ENCODE data around the gene RPL34. TPM values are rescaled to one million over a fixed set of nuclear protein-coding genes. Genes with fewer than 3 reads are reported as not detected.
A peak's percentile ranks its signal among the peaks of the same experiment; 100 is the strongest.

Gene RPL34
- polyA plus RNA-seq, 1 of the 3 experiments (the other 2 are of a cell fraction) = 2,955 TPM

DNA sequence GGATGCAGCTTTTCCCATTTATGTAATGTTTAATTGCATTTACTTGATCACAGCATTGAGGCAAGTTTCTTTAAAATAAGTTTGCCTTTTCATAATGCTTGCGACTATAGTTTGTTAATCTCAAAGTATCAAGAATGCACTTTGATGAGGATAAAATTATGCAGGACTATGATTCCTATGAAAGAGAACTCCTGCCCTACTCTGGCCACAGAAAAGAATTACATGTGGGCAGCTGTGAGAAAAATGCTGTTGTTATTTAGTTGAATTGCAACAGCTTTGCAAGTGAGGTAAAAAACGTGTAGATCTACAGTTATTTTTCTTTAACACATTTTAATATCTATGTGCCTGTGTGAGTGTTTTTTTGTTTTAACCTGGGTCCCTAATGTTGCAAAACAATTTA lies 17.5 kb downstream of the RPL34 start (continued):
- TF ChIP-seq, protein P1, sequence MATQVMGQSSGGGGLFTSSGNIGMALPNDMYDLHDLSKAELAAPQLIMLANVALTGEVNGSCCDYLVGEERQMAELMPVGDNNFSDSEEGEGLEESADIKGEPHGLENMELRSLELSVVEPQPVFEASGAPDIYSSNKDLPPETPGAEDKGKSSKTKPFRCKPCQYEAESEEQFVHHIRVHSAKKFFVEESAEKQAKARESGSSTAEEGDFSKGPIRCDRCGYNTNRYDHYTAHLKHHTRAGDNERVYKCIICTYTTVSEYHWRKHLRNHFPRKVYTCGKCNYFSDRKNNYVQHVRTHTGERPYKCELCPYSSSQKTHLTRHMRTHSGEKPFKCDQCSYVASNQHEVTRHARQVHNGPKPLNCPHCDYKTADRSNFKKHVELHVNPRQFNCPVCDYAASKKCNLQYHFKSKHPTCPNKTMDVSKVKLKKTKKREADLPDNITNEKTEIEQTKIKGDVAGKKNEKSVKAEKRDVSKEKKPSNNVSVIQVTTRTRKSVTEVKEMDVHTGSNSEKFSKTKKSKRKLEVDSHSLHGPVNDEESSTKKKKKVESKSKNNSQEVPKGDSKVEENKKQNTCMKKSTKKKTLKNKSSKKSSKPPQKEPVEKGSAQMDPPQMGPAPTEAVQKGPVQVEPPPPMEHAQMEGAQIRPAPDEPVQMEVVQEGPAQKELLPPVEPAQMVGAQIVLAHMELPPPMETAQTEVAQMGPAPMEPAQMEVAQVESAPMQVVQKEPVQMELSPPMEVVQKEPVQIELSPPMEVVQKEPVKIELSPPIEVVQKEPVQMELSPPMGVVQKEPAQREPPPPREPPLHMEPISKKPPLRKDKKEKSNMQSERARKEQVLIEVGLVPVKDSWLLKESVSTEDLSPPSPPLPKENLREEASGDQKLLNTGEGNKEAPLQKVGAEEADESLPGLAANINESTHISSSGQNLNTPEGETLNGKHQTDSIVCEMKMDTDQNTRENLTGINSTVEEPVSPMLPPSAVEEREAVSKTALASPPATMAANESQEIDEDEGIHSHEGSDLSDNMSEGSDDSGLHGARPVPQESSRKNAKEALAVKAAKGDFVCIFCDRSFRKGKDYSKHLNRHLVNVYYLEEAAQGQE (IDR thresholded peaks at IDR 0.05; ENCODE audit: low read depth, low read length) = no peak
- no peak for TF ChIP-seq YY1 (IDR thresholded peaks at IDR 0.05; ENCODE audit: low read depth)
- TF ChIP-seq NFIC (IDR thresholded peaks at IDR 0.05; ENCODE audit: borderline replicate concordance) = no peak

DNA sequence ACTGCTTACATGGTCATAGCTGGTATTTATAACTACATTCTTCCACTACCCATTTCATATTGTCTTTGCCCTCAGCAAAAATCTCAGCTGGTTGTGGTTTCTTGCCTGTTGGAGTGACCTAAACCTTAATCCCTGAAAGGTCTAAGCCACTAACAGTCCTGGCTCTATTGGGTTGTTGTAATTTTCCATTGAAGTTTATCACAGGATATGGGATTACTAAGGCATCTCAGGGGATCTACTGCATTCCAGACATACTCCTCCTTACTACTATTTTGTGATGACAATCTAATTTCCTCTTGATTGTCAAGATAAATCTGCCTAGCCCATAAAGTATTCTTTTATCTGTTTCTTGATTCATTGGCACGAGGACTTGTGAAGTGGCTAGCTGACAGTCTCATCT lies 23.9 kb downstream of the RPL34 start:
- no peaks in the 10 kb centered on the region for H4K20me1 ChIP-seq (ENCODE audit: insufficient read depth)
- H3K27me3 ChIP-seq (ENCODE audit: insufficient read depth) = no peaks in the 10 kb centered on the region
- H3K9me3 ChIP-seq = no peaks in the 10 kb centered on the region
- H3K4me1 ChIP-seq (ENCODE audit: control insufficient read depth in 1 of 2, insufficient read depth in 2 of 2, low read depth in 1 of 2, low read length in 1 of 2) = peaks cover 4 to 15% of the 10 kb centered on the region in 2 experiments; a peak in 3 of 4 replicates
- H2AFZ ChIP-seq (ENCODE audit: low read depth) = no peak overlapping the region
- 24% methylated on average over 1 of the region's 1 CpG for WGBS (ENCODE audit: low lambda C conversion rate)
- H3K79me2 ChIP-seq (ENCODE audit: insufficient read depth) = no peaks in the 10 kb centered on the region
- POLR2A ChIA-PET = no interaction called here
- H3K4me2 ChIP-seq = no peak overlapping the region
- no peaks in the 10 kb centered on the region for H3K36me3 ChIP-seq (replicated peaks in 1 of 2; ENCODE audit: control insufficient read depth in 1 of 2, insufficient read depth in 2 of 2, low read length in 1 of 2)
- peak overlapping the region in 1 of 2 experiments; percentile 12; a peak in 2 of 4 replicates for H3K27ac ChIP-seq (ENCODE audit: low read depth in 2 of 2, low read length in 1 of 2)
- peak; percentile 37; the same call in 1 of the 2 replicates for TF ChIP-seq TEAD4 (IDR thresholded peaks at IDR 0.05; ENCODE audit: borderline replicate concordance, insufficient read depth)
- TF ChIP-seq, protein P2, sequence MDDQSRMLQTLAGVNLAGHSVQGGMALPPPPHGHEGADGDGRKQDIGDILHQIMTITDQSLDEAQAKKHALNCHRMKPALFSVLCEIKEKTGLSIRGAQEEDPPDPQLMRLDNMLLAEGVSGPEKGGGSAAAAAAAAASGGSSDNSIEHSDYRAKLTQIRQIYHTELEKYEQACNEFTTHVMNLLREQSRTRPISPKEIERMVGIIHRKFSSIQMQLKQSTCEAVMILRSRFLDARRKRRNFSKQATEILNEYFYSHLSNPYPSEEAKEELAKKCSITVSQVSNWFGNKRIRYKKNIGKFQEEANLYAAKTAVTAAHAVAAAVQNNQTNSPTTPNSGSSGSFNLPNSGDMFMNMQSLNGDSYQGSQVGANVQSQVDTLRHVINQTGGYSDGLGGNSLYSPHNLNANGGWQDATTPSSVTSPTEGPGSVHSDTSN (IDR thresholded peaks at IDR 0.05) = peak; percentile 70
- no peak for TF ChIP-seq GABPA (IDR thresholded peaks at IDR 0.05; ENCODE audit: low read depth)
- TF ChIP-seq JUND (IDR thresholded peaks at IDR 0.05) = peak; percentile 49
- peak in 1 of 2 experiments; percentile 42; a peak in 1 of 4 replicates for TF ChIP-seq EP300 (IDR thresholded peaks at IDR 0.05; ENCODE audit: borderline replicate concordance in 1 of 2, low read depth in 1 of 2, low read length in 1 of 2)
- TF ChIP-seq TCF12 (IDR thresholded peaks at IDR 0.05) = peak; percentile 35
- H3K4me3 ChIP-seq (ENCODE audit: low read depth in 2 of 2, low read length in 1 of 2) = no peak overlapping the region
- peaks cover 19% of the 10 kb centered on the region for H3F3A ChIP-seq (replicated peaks; ENCODE audit: insufficient read depth)
- no peak overlapping the region for H3K9ac ChIP-seq
- no peak for DNase-seq
- CTCF ChIA-PET = no interaction called here
- H3K9me2 ChIP-seq = no peaks in the 10 kb centered on the region

DNA sequence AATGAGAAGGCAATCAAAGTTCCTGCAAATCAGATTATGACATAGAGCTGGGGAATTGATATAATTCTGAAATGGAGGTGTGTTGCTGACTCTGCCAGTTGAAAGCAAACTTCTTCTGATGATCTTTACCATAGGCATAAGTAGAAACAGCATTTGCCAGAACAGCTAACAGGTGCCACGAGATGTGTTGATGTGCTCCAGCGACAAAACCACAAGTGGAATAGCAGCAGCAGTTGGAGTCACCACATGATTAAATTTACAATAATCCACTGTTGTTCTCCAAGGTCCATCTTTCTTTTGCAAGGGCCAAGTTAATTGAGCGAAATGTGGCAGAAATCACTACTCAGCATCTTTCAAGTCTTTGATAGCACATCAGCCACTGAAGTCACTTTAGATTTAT lies 26.3 kb downstream of the RPL34 start:
- Histone ChIP-seq H2AFZ (ENCODE audit: low read depth) (no peak overlapping the region), H3K4me1 (ENCODE audit: control insufficient read depth in 1 of 2, insufficient read depth in 2 of 2, low read depth in 1 of 2, low read length in 1 of 2) (peaks cover 4 to 21% of the 10 kb centered on the region in 2 experiments), H3K27me3 (ENCODE audit: insufficient read depth) (no peaks in the 10 kb centered on the region), H4K20me1 (ENCODE audit: insufficient read depth) (no peaks in the 10 kb centered on the region), H3K27ac (ENCODE audit: low read depth in 2 of 2, low read length in 1 of 2) (no peak overlapping the region), H3K4me3 (ENCODE audit: low read depth in 2 of 2, low read length in 1 of 2) (no peak overlapping the region), H3K36me3 (replicated peaks in 1 of 2; ENCODE audit: control insufficient read depth in 1 of 2, insufficient read depth in 2 of 2, low read length in 1 of 2) (no peaks in the 10 kb centered on the region), H3K79me2 (ENCODE audit: insufficient read depth) (peaks cover 13% of the 10 kb centered on the region), H3K9me3 (no peaks in the 10 kb centered on the region), H3F3A (replicated peaks; ENCODE audit: insufficient read depth) (peaks cover 30% of the 10 kb centered on the region), H3K9me2 (no peaks in the 10 kb centered on the region), H3K4me2 (no peak overlapping the region), H3K9ac (no peak overlapping the region)
- TF ChIP-seq SIN3A (IDR thresholded peaks at IDR 0.05; ENCODE audit: borderline replicate concordance, low read depth, low read length) = no peak
- TF ChIP-seq, protein P3, sequence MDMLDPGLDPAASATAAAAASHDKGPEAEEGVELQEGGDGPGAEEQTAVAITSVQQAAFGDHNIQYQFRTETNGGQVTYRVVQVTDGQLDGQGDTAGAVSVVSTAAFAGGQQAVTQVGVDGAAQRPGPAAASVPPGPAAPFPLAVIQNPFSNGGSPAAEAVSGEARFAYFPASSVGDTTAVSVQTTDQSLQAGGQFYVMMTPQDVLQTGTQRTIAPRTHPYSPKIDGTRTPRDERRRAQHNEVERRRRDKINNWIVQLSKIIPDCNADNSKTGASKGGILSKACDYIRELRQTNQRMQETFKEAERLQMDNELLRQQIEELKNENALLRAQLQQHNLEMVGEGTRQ (IDR thresholded peaks at IDR 0.05; ENCODE audit: borderline replicate concordance, low read depth, low read length) = no peak
- TF ChIP-seq GABPA (IDR thresholded peaks at IDR 0.05; ENCODE audit: low read depth) = no peak
- no peak for TF ChIP-seq NFIC (IDR thresholded peaks at IDR 0.05; ENCODE audit: borderline replicate concordance)
- TF ChIP-seq TCF12 (IDR thresholded peaks at IDR 0.05) = no peak
- no peak for TF ChIP-seq GATA2 (CRISPR knock-in tag; IDR thresholded peaks at IDR 0.05)
- POLR2A ChIA-PET = no interaction called here
- DNase-seq = no peak
- CTCF ChIA-PET = no interaction called here
- WGBS (ENCODE audit: low lambda C conversion rate) = 83% methylated on average over 3 of the region's 3 CpGs

Data from SK-N-SH (cell line).